Measurements from ENCODE around the gene MYL4. TPM values are rescaled to one million over a fixed set of nuclear protein-coding genes. Genes with fewer than 3 reads are reported as not detected.

The MYL4 gene
- total RNA-seq, 2 experiments from 2014 or later, result not detected

DNA sequence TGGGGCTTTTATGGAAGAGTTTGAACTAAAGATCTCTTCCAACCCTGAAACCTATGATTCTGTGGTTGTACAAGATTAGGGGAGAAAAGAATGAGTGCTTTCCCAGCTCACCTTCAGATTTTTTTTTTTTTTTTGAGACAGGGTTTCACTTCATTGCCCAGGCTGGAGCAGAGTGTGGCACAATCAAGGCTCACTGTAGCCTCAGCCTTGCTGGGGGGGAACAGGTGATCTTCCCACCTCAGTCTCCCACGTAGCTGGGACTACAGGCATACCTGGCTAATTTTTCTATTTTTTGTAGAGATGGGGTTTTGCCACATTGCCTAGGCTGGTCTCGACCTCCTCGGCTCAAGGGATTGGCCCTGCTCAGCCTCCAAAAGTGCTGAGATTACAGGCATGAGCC is 22.7 kb downstream of the MYL4 start:
- CTCF ChIA-PET, result interaction anchor here (2.3 to 3.5 kb wide), 2 partner anchors 80 to 84 kb away, joined by 7 to 14 read pairs; no protein-coding TSS in a partner anchor
- Mint-ChIP-seq H3K4me3 (no peak overlapping the region), H3K36me3 (ENCODE audit: low read depth) (no peaks in the 10 kb centered on the region), H3K27me3 (peaks cover 7% of the 10 kb centered on the region), H3K4me1 (ENCODE audit: low read depth) (peaks cover 10% of the 10 kb centered on the region), H3K9me3 (no peaks in the 10 kb centered on the region), H3K27ac (no peak overlapping the region)
- no peak for ATAC-seq
- DNase-seq, result no peak
- POLR2A ChIA-PET, result no interaction called here
- TF ChIP-seq, protein P1, sequence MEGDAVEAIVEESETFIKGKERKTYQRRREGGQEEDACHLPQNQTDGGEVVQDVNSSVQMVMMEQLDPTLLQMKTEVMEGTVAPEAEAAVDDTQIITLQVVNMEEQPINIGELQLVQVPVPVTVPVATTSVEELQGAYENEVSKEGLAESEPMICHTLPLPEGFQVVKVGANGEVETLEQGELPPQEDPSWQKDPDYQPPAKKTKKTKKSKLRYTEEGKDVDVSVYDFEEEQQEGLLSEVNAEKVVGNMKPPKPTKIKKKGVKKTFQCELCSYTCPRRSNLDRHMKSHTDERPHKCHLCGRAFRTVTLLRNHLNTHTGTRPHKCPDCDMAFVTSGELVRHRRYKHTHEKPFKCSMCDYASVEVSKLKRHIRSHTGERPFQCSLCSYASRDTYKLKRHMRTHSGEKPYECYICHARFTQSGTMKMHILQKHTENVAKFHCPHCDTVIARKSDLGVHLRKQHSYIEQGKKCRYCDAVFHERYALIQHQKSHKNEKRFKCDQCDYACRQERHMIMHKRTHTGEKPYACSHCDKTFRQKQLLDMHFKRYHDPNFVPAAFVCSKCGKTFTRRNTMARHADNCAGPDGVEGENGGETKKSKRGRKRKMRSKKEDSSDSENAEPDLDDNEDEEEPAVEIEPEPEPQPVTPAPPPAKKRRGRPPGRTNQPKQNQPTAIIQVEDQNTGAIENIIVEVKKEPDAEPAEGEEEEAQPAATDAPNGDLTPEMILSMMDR (IDR thresholded peaks at IDR 0.05), result no peak
- intact Hi-C loops (cut with micrococcal nuclease), result loop anchor here (2.0 kb wide), 1 partner anchor 83 kb away; no protein-coding TSS in a partner anchor

DNA sequence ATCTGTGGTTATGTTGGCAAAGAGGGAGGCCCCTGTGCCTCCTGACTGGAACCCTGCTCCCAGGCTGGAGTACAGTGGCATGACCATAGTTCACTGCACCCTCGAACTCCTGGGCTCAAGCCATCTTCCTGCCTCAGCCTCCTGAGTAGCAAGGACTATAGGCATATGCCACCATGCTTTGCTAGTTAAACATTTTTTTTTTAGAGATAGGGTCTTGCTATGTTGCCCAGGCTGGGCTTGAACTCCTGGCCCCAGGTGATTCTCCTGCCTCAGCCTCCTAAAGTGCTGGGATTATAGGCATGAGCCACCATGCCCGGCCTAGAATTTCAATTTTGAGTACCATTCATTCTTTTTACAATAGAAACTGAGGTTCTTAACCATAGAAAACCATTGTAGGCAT is 23.3 kb downstream of the MYL4 start:
- peaks cover 7% of the 10 kb centered on the region for H3K27me3 Mint-ChIP-seq
- H3K9me3 Mint-ChIP-seq, result no peaks in the 10 kb centered on the region
- no peak overlapping the region for H3K4me3 Mint-ChIP-seq
- no peak for DNase-seq
- H3K4me1 Mint-ChIP-seq (ENCODE audit: low read depth), result peaks cover 10% of the 10 kb centered on the region
- H3K36me3 Mint-ChIP-seq (ENCODE audit: low read depth), result no peaks in the 10 kb centered on the region
- no peak overlapping the region for H3K27ac Mint-ChIP-seq
- intact Hi-C loops (cut with micrococcal nuclease), result no loop called here
- POLR2A ChIA-PET, result no interaction called here
- TF ChIP-seq, protein P1 (IDR thresholded peaks at IDR 0.05), result no peak
- no peak for ATAC-seq
- CTCF ChIA-PET, result interaction anchor here (2.3 to 3.5 kb wide), 2 partner anchors 80 to 83 kb away, joined by 7 to 14 read pairs; no protein-coding TSS in a partner anchor

DNA sequence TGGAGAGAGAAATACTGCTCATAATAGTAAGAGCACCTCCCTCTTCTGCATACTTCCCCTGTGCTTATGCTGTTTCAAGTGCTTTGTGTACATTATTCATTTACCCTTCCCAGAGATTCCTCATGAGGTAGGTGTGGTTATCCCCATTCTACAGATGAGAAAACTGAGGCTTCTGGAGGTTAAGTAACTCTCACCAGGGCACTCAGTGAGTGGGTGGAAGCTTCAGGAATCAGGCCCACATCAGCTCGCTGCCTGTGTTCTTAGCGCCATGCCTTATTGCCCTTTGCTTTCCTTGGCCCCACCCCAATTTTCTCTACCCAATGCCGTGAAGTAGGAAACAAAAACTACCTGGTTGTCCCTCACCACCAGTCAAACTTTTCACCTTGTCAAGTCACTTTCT is 26.4 kb downstream of the MYL4 start:
- Mint-ChIP-seq H3K4me1 (ENCODE audit: low read depth) (no peaks in the 10 kb centered on the region), H3K9me3 (no peaks in the 10 kb centered on the region), H3K4me3 (no peak overlapping the region), H3K27ac (no peak overlapping the region), H3K36me3 (ENCODE audit: low read depth) (no peaks in the 10 kb centered on the region), H3K27me3 (peaks cover 2% of the 10 kb centered on the region)
- CTCF ChIA-PET, result interaction anchor here (1.2 to 3.5 kb wide), 2 partner anchors 80 to 89 kb away, joined by 3 to 14 read pairs; no protein-coding TSS in a partner anchor
- DNase-seq (no peak), ATAC-seq (no peak)
- TF ChIP-seq, protein P1 (IDR thresholded peaks at IDR 0.05), result no peak
- intact Hi-C loops (cut with micrococcal nuclease), result no loop called here
- POLR2A ChIA-PET, result no interaction called here

DNA sequence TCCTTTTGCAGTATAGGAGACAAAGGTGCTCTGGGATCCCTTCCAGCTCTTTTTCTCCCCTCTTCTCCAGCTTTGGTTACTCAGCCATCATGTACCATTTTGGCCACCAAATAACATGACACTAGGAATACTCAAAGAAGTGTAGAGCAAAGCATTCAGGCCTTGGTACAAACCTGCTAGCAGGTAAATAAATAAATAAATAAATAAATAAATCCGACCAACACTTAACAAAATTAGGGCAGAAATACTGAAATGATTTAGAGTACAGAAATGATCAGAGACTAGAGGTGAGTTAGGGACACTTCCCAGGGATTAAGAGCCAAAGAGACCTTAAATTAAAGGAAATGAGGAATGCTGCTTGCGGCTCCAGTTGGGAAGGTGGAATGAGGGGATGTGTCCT is 26.8 kb downstream of the MYL4 start:
- ATAC-seq (no peak), DNase-seq (no peak)
- CTCF ChIA-PET, result interaction anchor here (1.2 kb wide), 1 partner anchor 89 kb away, joined by 3 read pairs; no protein-coding TSS in a partner anchor
- no peak overlapping the region for H3K27ac Mint-ChIP-seq
- no peaks in the 10 kb centered on the region for H3K9me3 Mint-ChIP-seq
- no peak overlapping the region for H3K4me3 Mint-ChIP-seq
- intact Hi-C loops (cut with micrococcal nuclease), result no loop called here
- POLR2A ChIA-PET, result no interaction called here
- no peaks in the 10 kb centered on the region for H3K4me1 Mint-ChIP-seq (ENCODE audit: low read depth)
- TF ChIP-seq, protein P1 (IDR thresholded peaks at IDR 0.05), result no peak
- H3K27me3 Mint-ChIP-seq, result no peaks in the 10 kb centered on the region
- H3K36me3 Mint-ChIP-seq (ENCODE audit: low read depth), result no peaks in the 10 kb centered on the region

DNA sequence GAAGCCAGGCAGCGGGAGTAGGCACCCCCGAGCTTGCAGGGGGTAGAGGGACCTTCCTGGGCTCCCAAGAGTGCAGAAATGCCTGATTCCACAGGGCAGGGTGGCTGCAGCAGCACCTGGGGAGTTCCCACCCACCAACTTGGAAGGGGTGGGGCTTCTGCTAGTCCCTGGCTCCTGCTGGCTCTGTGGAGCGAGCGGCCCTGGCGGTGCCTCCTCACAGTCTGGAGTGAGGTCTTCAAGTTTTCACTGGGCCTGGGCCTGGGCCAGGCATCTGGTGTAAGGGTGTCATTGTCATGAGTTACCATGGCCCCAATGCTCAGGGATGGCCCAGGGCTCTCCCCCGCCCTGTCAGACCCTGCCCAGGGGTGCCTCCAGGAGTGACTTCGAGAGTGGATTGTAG is 28.7 kb downstream of the MYL4 start:
- POLR2A ChIA-PET, result interaction anchor here (0.8 kb wide), 1 partner anchor 18 kb away, joined by 3 read pairs; no protein-coding TSS in a partner anchor

More for the DNA sequence above, 28.7 kb downstream of the MYL4 start:
- Mint-ChIP-seq H3K36me3 (ENCODE audit: low read depth) (no peaks in the 10 kb centered on the region), H3K27me3 (no peaks in the 10 kb centered on the region), H3K4me3 (no peak overlapping the region), H3K9me3 (no peaks in the 10 kb centered on the region), H3K27ac (no peak overlapping the region), H3K4me1 (ENCODE audit: low read depth) (no peaks in the 10 kb centered on the region)
- intact Hi-C loops (cut with micrococcal nuclease), result no loop called here
- CTCF ChIA-PET, result no interaction called here
- ATAC-seq (no peak), DNase-seq (no peak)
- TF ChIP-seq, protein P1 (IDR thresholded peaks at IDR 0.05), result no peak

Measured in activated CD8-positive, alpha-beta T cell treated with anti-CD3 and anti-CD28 coated beads for 36 hours (primary cell).